Hepatocyte (in vitro differentiated cells): Measurements from ENCODE around the gene MED29.

Source experiments
- CTCF ChIP-seq: fragments of 200-600 bp; sonication (generic); IDR thresholded peaks from 2 replicates; pipeline ENCODE4 v1.5.1; 2016; ENCODE audit warnings: antibody characterized with exemption, mild to moderate bottlenecking; ENCODE audit not compliant: poor library complexity
- EZH2phosphoT487 ChIP-seq: fragments of 200-600 bp; sonication (generic); IDR thresholded peaks from one replicate; pipeline ENCODE4 v1.6.1; 2018; ENCODE audit warnings: antibody characterized with exemption, mild to moderate bottlenecking, low read depth, moderate library complexity; ENCODE audit not compliant: unreplicated experiment, severe bottlenecking

GRCh38 chr19:39424934-39425333 is 33.8 kb downstream of the MED29 start:
- TF ChIP-seq CTCF, result no peak
- no peak for TF ChIP-seq EZH2phosphoT487
